Measurements from ENCODE around the gene NEGR1. TPM values are rescaled to one million over a fixed set of nuclear protein-coding genes. Genes with fewer than 3 reads are reported as not detected.
A peak's percentile ranks its signal among the peaks of the same experiment; 100 is the strongest.

The NEGR1 gene
- total RNA-seq, 1 donor from 2014 or later: 16.9 TPM

DNA sequence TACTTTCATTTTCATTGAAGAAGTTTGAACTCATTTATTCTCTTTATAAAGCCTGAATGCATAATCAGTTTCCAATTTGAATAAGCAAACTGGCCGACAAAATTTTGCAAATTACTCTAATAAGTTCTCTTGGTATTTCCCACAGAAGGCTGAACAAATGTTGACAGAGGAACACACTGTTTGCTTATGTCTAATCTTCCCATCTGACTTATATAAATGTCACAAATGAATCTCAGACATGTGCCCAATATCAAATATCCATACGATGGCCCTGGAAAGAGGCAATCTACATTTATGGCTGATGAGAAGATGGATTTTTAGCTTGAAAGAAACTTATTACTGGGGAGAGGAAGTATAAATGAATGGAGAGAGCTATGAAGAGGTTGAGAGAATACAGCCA lies 820.9 kb downstream of the NEGR1 start:
- no peak for DNase-seq

DNA sequence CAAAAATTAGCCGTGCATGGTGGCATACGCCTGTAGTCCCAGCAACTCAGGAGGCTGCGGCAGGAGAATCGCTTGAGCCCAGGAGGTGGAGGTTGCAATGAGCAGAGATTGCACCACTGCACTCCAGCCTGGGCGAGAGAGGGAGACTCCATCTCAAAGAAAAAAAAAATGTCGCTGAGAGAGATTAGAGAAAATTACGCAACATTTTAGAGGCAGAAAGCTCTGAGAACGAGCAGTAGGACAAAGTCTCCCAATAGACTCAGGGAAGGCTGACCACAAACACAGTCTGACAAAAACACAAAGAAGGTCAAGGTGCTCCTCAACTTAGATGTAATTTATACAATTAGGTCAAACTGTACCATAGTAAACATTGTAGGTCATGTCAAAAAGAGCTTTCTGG lies 833.9 kb downstream of the NEGR1 start:
- no peak for DNase-seq

DNA sequence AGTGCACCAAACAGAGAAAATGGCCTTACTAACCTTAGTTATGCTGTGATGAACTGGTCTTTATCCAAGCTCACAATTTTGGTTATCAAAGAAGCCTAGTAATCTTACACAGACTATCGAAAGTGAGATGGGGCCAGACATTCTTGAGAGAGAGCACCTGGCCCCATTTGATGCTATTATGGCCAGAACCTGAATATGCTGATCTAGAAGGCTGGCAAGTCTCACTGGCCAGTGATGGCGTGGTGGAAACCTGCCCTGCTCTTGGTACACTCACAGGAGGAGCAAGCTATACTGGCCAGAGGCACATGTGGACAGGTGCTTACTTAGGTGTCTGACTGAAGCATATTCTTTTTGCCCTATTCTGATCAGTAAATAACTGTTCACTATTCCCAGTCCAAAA lies 843.7 kb downstream of the NEGR1 start:
- DNase-seq: no peak

DNA sequence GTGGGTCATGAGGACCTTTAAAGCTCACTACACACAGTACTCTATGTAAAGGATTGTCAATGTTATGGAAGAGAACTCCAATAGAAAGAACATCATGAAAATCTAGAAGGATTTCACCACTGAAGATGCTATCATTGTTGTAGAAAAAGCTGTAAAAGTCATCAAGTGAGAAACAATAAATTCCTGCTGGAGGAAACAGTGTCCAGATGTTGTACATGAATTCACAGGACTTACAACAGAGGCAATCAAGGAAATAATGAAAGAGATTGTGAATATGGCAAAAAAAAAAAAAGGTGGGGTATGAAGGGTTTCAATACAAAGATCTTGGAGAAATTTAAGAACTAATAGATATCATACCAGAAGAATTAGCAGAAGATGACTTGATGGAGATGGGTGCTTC lies 846.4 kb downstream of the NEGR1 start:
- DNase-seq: no peak

DNA sequence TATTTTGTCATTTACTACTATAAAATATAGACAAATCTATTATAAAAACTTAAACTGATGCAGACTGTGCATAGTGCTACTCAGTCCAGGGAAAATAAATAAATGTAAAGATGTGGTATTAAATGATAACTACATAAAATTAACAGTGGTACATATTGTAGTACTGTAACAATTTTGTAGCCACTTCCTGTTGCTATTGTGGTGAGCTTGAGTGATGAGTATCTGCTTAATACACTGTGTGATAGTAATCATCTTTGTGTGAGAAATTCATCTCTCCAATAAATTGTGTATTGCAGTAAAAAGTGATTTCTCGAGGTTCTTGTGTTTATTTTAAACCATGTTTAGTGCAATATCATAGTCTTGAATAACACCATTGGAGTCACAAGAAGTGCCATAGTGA lies 848.1 kb downstream of the NEGR1 start:
- DNase-seq: no peak

DNA sequence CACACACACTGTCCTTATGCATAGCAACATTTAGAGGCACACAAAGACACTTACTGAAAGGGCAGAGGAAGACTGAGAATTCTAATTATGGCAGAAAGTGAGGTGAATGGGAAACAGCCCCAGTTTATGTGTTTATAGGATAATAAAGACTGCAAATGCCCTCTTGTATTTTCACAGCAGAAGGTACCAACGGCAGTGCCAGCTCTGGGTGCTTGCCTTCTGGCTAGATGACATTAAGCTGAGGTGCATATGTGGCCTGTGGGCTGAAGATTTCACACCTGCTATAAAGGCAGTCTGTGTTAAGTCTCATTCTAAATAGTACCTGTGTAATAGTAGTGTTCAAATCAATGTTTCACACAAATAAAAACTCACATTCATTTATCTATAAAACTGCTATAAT lies 854.3 kb downstream of the NEGR1 start:
- DNase-seq: no peak

DNA sequence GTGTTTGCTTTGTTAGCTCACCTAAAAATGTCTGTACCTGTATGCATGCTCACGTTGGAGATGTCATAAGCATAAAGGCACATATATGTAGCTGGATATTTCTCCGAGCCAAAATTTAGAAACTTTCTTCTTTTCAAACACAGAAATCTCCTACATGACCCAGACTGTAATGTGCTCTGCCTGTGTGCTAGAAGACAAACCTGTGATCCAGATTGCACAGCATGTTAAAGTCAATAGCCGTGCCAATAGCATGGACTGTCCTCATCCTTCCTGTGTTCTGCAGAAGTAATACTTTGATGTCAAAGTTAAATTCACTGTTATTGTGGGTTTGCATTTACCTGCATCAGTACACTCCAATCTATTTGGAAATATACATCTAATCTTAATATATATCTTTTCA lies 855.3 kb downstream of the NEGR1 start:
- no peak for DNase-seq

DNA sequence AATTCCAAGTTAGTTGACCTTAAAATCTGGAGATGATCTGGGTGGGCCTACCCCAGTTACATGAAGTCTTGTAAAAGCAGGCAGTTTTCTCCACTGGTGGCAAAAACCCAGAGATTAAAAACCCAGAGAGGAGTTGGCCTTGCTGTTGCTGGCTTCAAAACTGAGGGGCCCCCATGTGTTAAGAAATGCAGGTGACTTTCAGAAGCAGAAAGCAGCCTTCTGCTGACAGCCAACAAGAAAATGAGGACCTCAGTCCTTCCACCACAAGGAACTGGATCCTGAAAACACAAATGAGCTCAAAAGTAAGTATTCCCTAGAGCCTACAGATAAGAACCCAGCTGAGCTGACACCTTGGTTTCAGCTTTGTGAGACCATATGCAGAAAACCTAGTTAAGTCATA lies 857.8 kb downstream of the NEGR1 start:
- DNase-seq: no peak

DNA sequence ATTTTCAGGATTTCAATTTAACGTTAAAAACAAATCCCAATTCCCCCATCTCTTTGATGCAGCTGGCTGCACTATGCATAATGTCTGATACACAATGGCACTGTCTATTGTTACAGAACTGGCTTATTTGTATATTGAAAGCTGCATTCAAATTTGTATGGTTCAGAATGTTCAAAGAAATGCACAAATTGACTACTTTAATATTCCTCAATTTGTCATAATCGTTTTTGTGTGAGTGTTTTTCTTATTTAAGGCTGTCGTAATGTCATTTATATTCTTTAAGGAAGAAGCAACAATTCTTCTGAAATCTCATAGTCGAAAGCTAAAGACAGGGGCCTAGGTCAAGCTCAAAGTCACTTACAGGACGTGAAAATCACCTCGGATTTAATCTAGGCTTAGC lies 860.1 kb downstream of the NEGR1 start:
- DNase-seq: no peak

DNA sequence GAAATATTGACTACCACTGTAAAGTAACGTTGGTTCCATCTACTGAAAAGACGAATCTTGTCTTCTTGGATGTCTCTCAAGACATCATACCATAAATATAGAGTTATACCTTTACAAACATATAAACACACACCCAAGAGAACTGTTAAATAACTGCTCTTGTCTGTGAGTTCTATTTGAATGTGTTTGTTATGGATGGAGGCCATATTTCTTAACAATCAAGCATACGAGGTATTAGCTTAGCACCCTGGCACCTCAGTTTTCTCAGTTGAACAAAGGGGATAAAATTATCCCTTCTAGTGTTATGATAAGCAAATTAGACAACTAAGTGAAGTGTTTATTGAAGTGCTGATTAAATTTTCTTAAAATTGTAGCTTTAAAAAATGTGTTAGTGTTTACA lies 864.9 kb downstream of the NEGR1 start:
- no peak for DNase-seq

DNA sequence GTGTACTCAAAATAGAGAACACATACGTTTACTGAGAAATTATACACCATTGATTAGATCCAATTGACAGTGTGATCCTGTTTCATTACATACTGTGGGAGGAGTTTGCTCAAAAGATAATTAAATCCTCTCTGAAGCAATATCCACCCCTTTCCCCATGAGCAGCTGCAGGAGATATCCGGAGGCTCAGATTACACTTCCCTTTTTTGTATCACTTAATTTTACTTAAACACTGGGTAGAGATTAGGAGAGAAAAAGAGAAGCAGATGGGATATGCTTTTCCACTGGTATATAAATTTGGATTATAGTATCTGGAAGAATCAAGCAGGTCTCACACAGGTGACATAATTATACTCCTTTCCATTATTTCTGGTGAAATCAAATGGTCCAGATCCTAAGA lies 868.2 kb downstream of the NEGR1 start:
- DNase-seq: no peak

DNA sequence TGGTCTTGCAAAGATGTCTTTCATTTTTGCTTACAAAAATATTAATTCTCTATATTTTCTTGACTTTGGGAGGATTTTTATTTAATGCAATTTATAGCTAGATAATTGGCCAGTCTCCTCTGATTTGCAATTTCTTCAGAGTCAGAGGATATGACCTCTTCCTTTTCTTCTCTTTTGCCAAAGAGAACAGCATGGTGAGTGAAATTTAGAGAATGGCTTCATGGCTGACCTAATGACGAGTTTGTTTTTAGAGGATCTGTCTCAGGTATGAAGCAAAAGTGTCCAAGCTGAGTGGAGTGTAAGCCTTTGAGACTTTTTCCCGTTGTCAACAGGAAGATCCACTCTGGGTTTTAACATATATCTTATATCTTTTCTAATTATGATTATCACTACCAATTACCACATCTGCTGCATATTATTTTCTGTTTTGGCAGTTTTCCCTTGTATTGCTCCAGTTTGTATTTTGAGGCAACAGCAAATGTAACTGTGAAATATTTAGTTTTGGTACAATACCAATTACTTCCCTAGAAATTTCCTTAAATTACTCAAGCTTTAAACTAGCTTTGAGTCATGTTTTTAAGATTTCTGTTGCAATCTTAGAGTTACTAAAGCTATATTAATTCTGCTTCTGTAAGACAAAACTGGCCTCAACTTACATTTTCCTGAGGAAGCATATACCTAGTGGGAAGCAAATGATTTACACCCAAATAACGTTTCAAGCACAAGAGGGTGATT lies 868.7 kb downstream of the NEGR1 start:
- peak; percentile 3 for DNase-seq

DNA sequence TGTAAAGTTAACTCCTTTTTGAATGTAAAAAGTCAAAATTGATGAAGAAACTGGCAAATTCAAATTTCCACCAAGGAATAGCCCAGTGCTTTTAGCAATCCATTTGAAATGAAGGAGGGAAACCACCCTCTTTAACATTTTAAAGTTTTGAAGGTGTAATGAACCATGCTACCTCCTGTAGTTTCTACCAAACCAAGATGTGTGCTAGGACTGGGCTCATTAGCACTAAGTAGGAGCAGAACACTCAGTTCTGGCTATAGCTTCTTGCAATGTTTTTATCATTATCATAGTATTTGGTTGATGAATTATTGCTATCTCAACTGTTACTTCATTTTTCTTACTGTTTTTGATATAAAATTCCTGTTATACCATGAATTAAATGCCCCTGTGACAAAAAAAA lies 882.3 kb downstream of the NEGR1 start:
- no peak for DNase-seq

DNA sequence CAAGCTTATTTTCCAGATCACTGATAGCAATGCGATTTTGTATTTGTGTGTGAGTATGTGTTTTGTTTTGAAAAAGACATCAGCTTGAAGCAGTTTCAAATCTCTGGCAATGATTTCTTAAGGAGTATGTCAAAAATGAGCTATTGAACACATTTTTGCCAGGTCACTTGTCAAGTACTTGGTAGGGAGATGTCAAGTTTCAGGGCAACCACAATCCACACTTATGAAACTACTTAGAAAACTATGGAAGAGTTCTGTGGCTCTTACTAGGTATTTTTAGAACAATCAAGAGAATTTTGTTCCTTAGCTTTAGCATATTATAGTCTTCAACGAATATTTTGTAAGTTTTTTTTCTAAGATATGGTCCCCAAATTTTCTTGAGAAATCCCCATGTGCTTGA lies 882.7 kb downstream of the NEGR1 start:
- DNase-seq: no peak

DNA sequence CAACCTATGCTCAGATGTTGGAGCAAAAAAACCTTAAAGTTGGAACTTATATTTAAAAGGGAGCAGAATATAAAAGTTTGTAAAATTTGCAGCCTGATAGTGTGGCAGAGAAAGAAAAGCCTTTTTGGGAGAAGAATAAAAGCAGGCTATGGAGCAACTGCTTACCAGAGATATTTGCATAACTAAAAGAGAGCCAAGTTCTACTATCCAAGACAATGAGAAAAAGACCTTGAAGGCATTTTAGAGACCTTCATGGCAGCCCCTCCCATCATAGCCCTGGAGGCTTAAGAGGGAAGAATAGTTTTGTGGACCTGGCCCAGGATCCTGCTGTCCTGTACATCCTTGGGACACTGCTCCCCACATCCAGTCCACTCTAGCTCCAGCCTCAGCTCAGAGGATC lies 889.0 kb downstream of the NEGR1 start:
- DNase-seq: no peak

DNA sequence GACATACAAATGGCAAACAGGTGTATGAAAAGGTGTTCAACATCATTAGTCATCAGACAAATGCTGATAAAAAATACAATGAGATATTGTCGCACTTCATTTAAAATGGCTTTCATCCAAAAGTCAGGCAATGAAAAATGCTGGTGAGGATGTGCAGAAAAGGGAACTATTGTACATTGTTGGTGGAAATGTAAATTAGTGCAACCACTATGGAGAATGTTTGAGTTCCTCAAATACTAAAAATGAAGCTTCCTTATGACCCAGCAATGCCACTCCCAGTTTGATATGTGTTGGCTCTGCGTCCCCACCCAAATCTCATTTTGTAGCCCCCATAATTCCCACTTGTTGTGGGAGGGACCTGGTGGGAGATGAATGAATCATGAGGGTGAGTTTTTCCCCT lies 891.8 kb downstream of the NEGR1 start:
- no peak for DNase-seq

DNA sequence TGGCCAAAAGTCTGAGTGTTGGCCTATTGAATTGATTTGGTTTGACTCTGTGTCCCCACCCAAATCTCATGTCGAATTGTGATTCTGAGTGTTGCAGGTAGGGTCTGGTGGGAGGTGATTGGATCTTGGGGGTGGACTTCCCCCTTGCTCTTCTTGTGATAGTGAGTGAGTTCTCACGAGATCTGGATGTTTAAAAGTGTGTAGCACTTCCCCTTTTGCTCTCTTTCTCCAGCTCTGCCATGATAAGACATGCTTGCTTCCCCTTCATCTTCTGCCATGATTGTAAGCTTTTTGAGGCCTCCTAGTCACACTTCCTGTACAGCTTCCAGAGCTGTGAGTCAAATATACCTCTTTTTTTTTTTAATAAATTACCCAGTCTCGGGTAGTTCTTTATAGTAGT lies 904.5 kb downstream of the NEGR1 start:
- no peak for DNase-seq

DNA sequence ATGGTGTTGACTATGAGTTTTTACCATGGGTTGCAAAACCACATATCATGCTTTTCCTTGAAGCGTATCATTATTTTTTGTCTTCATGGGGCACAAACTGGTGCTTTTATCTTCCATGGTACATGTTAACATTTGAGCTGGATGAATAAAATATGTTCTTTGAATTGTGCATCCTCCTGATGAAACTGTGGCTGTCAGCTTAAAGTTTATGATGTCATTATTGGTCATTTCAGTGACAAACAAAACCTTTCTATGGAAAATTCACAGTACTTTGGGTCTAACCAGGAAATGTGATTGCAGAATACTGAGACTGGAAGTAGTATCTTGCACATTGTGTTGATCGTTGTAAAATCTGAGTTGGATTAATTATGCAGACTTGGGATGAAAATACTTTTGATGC lies 909.8 kb downstream of the NEGR1 start:
- DNase-seq: no peak

DNA sequence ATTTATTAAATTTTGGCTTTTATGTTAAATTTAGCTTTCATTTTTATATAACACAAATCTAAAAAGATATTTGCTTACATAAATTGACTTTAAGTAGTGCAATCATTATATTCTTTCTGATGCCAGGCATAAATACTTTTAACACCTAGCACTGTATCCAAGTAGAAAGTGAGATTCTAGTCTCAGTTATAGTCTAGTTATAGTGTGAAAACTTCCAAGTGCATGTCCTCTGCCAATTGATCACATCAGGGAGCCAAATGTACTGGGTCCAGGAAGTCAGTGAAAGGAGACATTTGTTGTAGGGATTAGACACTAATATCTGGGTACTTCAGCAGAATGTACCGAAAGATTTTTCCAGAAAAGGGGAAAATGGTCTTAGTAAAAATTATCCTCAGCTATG lies 910.8 kb downstream of the NEGR1 start:
- DNase-seq: no peak

DNA sequence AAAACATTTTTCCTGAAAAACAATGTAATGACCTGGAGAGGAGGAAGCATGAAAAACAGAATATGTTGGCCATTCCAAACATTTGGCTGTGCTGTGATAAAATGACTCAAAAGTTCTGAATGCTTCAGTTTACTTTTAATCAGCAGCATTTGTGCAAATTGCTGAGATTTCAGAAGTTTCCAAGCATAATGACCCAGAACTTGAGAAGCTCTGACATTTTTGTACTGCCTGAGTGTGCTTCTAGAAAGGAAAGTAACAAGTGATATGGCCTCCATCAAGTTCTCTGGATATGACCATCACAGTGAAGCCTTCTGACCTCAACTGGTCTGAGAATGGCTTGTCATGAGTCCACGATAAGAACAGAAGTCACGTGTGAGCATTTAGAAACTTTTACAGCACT lies 918.1 kb downstream of the NEGR1 start:
- DNase-seq: no peak

DNA sequence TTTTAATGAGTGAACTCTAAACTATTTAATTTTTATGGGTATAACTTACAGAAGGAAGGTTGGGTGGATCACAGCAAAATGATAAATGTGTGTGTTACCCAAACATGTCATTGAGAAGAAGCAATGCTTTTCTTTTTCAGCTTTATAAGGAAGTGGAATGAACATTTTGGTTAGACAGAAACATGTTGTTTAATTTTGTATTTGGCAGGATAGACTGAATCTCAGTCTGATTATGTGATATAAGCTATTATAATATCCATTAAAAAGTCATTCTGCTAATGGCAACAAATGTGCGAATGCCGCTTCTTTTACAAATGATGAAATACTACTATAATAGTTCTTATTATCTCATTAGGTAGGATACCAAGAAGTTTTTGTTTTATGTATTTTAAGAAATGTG lies 919.6 kb downstream of the NEGR1 start:
- DNase-seq: no peak

DNA sequence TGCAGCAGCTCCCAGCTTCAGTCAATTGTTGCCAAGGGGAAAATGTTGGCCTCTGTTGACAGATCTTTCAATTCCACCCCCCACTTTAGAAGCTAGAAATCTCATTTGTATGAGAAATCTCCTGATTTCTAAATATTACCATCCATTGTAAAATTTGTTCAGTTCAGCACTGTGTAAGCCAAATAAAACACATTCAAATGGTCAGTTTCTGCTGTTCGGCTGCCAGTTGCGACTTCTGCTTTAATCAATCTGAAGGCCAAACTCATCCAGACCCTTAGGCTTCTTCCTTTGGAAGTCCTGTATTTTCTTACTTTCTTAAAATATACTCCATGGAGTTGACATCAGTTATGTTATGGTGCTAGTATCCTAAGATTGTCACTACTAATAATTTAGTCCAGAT lies 920.3 kb downstream of the NEGR1 start:
- no peak for DNase-seq

DNA sequence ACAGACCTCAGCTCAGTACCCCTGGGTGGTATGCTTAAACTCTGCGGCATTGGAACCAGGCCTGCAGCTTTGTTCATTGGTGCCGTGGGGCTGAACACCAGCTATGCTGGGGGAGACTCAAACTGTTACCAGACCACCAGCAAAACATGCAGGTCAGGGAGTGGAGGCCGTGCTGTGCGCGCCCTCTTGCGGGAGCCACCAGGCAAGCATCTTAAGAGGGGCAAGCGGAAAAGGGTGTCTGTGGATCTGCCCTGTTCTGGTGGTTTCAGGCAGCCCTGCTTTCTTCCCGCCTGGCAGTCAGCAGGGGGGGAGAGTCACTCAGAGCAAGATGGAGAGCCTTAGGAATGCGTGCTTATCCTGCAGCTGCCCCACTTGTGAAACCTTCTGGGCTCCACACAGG lies 924.6 kb downstream of the NEGR1 start:
- no peak for DNase-seq

DNA sequence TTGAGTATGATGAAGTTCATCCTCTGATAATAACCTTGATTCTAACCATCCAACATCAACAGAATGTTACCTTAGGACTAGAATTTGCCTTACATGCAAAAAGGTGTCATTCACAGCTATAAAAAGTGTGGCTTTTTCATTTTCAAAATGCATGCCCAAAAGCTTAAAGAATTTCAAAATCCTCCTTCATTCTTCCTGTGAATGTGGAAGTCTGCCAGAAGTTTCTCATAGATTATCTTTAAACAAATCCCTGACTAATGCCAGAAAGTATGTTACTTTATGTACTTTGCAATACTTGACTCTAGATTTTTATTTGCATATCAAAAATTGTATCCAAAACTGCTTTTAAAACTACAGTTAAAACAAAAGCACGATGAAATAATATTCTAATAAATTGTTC lies 930.9 kb downstream of the NEGR1 start:
- no peak for DNase-seq

DNA sequence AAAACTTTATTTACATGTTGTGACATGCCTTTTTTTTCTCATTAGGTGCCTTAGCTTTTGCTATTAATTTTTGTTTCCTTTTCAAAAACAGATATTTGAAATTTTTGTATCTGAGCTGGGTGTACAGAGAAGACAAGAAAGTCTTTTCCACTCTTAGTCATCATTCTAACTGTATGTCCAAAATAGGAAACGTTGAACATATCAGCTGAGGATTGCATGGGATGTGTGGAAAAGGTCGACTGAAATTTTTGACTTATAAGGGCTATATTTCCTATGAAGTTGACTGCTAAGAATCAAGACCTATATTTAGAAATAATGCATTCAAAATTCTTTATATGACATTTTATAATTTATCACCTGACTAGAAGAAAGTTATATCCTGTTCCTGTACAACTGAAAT lies 931.5 kb downstream of the NEGR1 start:
- DNase-seq: no peak

All from tongue (tissue), 2 donors.